LNCAP (cell line): Measurements from ENCODE around the gene ZFAND2A.

Source experiments
- TF ChIP-seq, protein P1 (sequence below): fragments of 450-650 bp; IDR thresholded peaks from 2 replicates; pipeline ENCODE4 v1.5.1; 2017; ENCODE audit warnings: mild to moderate bottlenecking

The ZFAND2A gene

DNA sequence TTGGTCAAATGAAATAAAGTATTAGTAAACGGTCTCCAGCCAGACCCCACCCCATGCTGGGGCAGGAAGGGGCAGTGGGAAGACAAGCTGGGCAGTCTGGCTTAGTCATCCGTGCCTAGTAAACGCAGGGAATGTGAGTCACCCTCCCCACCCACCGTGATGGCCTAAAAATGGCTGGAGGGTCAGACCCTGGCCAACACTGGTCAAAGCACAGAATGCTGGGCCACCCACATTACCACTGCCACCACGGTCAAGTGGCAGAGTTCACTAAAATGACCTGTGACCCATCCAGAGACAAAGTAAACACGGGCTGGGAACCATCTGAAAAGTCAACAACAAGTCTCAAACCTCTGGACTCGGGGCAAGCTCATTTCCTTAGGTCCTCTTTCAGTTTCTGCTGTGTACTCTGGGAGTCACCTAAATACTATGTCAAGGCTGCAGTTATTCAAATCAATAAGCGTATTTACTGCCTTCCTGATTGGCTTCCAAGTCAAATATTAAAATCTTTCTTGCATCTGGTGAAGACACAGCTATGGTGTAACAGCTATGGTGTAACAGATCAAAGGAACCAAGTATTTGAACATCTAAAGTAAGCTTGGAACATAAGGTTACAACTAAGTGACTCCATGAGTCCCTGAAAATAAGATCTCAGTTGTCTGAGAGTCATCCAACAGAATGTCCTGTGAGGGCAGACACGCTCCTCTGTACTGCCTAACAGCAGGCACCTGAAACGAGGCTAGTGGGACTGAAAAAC lies 3.0 kb downstream of the ZFAND2A start:
- TF ChIP-seq, protein P1, sequence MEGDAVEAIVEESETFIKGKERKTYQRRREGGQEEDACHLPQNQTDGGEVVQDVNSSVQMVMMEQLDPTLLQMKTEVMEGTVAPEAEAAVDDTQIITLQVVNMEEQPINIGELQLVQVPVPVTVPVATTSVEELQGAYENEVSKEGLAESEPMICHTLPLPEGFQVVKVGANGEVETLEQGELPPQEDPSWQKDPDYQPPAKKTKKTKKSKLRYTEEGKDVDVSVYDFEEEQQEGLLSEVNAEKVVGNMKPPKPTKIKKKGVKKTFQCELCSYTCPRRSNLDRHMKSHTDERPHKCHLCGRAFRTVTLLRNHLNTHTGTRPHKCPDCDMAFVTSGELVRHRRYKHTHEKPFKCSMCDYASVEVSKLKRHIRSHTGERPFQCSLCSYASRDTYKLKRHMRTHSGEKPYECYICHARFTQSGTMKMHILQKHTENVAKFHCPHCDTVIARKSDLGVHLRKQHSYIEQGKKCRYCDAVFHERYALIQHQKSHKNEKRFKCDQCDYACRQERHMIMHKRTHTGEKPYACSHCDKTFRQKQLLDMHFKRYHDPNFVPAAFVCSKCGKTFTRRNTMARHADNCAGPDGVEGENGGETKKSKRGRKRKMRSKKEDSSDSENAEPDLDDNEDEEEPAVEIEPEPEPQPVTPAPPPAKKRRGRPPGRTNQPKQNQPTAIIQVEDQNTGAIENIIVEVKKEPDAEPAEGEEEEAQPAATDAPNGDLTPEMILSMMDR = no peak

DNA sequence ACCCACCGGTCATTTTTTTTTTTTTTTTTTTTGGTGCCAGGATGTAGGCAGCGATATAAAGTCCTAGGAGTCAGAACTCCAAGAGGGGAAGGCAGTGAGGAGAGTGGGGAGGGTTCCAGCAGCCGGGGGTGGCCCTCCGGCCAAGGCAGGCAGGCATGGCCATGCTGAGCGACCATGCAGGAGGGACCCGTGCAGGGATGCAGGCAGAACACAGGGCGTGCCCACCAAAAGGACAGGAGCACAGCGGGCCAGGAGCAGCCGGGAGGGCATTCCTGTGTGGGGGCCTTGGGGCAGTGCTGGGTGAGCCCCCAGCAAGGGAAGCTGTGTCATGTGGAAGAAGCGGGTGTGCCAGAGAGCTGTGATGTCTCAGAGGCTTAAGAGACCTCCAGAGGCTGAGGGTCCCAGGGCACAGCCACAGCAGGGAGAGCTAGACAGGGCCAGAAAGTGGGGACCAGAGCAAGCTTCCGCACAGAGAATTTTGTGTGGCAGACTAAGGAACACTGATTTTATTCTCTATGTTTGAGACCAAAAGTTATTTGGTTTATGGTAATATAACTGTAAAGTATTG lies 5.7 kb downstream of the ZFAND2A start:
- TF ChIP-seq, protein P1 = no peak

DNA sequence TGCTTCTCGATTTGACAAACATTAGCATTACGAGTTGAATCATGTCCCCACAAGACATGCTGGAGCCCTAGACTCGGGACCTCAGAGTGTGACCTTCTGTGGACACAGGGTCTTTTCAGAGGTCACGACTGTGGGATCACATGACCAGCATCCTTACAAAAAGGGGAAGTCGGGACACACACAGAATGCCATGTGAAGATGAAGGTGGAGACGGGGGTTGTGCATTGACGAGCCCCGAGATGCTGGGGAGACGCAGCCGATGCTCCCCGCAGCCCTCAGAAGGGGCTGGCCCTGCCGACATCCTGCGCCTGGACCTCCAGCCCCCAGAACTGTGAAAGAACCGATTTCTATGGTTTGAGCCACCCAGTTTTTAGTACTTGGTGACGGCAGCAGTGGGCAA lies 7.5 kb downstream of the ZFAND2A start:
- TF ChIP-seq, protein P1 = no peak

DNA sequence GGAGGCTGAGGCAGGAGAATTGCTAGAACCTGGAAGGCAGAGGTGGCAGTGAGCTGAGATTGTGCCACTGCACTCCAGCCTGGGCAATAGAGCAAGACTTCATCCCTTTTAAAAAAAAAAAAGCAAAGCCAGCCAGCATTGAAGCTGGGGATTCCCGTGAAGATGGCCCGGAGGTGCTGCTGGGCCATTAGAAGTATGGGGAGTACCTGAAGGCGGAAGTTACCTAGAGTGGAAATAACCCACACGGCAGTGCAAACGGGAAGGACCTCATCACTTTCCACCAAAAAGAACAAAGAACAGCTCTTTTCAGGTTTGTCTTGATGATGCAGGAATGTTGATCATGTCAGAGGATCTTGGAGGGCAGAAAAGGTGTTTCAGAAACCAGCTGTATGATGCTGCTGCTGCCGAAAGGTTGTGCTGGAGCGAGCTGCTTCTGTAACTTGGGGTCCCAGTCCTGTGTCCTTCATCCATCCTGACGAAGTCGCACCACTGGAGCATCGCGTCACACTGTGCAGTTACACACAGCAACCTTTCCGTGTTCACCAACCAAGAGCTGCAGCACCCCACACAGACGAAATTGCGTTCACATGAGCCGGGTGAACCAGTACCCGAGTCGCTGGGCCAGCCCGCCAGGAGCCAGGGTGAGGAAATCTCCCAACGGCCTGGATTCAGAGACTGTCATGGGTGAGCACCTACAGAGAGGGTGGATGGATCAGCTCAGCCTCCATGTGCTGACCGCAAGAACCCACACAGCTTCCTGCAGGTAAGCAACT lies 8.2 kb downstream of the ZFAND2A start:
- TF ChIP-seq, protein P1 = no peak

DNA sequence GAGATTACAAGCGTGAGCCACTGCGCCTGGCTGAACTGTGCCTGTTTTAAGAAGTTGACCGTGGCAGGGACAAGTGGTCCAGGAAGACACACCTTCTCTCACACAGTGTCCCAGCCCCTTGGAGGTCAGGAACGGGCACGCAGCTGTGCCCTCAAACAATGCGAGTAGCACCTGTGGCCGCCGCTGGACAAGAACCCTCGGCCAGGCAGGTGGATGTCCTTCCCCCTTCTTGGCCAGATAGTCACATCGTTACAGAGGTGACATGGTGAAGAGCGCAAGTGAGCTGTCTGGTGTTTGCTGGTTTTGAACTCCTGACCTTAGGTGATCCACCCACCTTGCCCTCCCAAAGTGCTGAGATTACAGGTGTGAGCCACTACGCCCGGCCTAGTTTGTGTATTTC lies 8.8 kb downstream of the ZFAND2A start:
- TF ChIP-seq, protein P1 = no peak

DNA sequence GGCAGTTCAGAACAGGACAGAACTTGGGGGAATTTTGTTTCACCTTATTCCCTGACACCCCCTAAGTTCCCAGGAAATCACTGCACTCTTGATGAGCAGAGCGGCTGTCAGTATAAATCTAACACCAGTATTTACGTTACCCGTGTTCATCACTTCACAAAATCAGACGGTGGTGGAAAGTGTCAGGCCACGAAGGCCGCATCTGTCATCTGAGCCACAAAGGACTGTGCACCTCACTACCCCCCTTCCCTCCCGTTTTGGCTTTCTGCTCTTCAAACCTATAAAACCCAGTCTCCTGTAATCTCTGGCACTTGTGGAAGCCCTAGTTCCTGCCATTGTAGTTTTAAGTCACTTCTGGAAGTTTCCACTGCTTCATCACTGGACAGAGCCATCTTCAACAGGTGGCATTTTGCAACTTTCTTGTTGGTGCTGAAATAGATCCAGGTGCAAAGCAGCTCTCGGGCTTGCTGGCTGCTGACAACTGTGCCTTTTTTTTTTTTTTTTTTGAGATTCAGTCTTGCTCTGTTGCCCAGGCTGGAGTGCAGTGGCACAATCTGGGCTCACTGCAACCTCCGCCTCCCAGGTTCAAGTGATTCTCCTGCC lies 9.5 kb downstream of the ZFAND2A start:
- TF ChIP-seq, protein P1 = no peak

DNA sequence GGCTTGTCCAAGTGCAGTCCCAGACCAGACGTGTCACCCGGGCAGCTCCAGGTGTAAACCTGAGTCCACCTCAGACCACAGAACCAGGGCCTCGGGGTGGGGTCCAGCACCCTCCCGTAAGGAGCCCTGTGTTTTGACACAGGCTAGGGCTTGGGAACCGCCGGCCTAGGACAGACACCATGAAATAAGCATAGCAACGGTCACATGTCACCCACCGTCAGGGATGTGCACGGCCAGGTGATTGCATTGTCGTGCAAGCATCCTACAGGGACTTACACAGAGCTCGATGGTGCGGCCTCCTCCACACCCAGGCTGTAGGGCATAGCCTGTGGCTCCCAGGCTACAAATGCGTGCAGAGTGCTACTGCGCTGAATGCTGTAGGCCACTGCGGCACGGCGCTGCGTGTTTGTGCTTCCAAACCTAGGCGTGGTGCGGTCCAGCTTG lies 10.6 kb downstream of the ZFAND2A start:
- TF ChIP-seq, protein P1 = no peak
